Measurements from ENCODE around the gene PARP1. TPM values are rescaled to one million over a fixed set of nuclear protein-coding genes. Genes with fewer than 3 reads are reported as not detected.

Gene PARP1
- total RNA-seq, 1 donor from 2014 or later: 184 TPM

- intact Hi-C loops (cut with micrococcal nuclease): loop anchor here (5.0 kb wide), 1 partner anchor 623 kb away; no protein-coding TSS in a partner anchor
These were observed 93.8 kb downstream of the PARP1 start for GRCh38 chr1:226314055-226314454.

- intact Hi-C loops (cut with micrococcal nuclease): loop anchor here (5.0 kb wide), 1 partner anchor 625 kb away; no protein-coding TSS in a partner anchor
These were observed 95.8 kb downstream of the PARP1 start for GRCh38 chr1:226312065-226312464.

GRCh38 chr1:226311376-226311775, 96.5 kb downstream of the PARP1 start:
- intact Hi-C loops (cut with micrococcal nuclease): loop anchor here (5.0 kb wide), 1 partner anchor 626 kb away; no protein-coding TSS in a partner anchor

Other genes with a start within 250 kb of the PARP1 start
- gene ACBD3, start 221.4 kb downstream of the PARP1 start, total RNA-seq: 24.5 and 24.9 TPM in 2 replicates
- gene MIXL1, start 184.4 kb downstream of the PARP1 start, total RNA-seq: not detected in 2 replicates
- gene LIN9, start 98.9 kb downstream of the PARP1 start, total RNA-seq: 11.1 and 12.2 TPM in 2 replicates
- not detected in 2 replicates for gene STUM, start 140.7 kb upstream of the PARP1 start, total RNA-seq